GM18502 (cell line): ENCODE results near the gene CDS1.
"Not testable (repeated sequence)": the region's sequence is repeated elsewhere in the genome, so short reads cannot be mapped to it uniquely, and the experiment has no call there.

Experiments used
- ATAC-seq: cut with Tn5 transposase; IDR thresholded peaks from one replicate; pipeline ENCODE4 v1.9.1; 2021; ENCODE audit warnings: mild to moderate bottlenecking; ENCODE audit not compliant: unreplicated experiment, poor library complexity

CDS1 gene

DNA sequence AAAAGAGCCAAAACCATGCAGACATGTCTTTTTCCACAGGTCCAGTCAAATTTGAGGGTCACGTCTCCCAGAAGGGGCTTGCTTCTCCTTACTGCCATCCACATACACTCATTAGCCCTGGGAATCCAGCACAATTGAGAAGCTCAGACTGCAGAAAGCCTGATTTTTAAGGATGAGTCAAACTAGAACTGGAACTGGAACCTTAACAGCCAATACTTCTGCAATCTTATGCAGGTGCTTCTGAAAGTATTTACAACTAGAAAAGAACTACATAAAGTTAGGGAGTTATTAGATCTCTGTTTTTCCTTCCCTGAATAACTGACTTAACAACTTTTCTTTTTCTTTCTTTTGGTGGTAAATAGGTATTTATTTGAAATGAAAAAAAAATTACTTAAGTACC is 86.3 kb downstream of the CDS1 start:
- no peak for ATAC-seq

DNA sequence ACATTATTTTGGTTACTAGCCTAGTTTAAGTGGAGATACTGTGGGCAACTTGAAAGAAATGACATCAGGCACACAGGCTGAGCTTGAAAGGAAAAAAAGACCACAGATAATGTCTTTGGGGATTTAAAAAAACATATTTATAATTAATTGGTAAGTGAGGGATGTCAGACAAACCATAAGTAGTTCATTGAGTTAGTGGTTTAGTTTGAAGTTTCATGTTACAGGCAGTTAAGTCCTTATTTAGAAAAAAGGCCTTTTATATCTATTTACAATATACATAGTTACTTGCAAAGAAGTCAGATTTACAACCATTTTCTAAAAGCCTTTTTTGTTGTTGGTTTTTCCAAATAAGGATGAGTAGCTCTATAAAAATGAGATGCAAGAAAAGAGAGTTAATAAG is 89.2 kb downstream of the CDS1 start:
- ATAC-seq = no peak

DNA sequence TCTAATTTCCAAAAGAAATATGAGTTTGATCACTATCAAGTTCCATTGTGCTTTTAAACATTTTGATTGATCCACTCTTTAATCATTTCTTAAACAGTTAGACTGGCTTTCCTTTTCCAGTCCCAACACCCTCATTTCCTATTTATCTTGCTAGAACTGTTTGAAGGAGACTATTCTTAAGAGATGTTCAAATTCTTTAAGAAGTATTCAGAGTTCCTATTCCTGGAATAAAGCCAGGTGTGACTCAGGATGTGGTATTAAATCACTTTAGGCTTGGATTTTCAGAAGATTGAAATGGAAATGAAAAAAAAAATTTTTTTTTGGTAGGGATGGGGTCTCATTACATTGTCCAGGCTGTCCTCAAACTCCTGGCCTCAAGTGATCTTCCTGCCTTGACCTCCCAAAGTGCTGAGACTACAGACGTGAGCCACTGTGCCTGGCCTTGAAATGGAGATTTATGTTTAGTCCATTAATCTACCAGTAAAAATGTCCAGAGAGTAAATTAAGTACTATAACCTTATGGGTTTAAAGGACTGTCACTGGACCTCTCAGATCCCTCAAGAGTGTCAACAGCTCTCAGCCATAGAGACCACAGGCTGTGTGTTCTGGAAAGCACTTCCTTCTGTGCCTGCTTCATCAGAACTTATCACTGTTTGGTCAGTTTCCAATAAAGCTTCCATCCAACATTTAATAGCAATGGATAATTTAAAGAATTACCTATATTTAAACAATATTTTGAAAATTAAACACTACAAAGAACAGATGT is 90.7 kb downstream of the CDS1 start:
- no peak for ATAC-seq

DNA sequence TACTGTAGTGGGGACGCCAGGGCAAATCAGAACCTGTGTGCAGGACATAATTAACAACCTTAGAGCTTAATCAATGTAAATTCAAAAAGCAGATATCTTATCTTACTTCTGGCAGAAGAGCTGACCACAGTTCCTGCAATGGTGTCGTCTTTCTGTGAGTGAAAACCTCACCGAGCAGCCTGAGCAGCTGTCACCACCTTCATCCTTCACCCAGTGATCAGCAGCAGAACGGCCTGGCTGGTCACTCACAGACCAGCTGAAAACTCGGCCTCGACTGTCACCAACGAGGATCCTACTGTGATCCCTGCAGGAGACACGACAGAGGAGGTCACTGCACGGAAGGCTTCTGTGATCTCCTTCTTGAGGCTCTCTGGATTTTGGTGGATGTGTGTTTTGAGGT is 94.2 kb downstream of the CDS1 start:
- ATAC-seq = no peak

GRCh38 chr4:84677995-84678394 is 95.1 kb downstream of the CDS1 start:
- ATAC-seq = no peak

- ATAC-seq = no peak
Measured at GRCh38 chr4:84678976-84679744, 96.2 kb downstream of the CDS1 start.

DNA sequence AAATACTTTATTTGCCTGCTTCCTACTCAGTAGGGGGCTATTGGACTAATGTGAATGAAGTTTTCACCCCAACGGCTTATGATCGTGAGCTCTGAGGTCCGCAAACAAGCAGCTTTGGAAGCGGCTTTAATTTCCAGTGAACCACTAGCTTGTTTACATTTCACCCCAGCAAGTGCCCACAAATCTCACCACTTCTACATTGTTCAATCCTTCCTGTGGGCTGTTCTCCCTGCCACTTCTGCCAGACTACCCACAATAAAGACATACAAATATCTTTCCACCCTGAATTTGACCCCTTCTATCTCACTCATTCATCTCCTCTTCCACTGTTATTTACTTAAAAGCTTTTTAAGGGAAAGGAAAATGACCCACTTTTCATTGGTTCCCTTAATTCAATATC is 98.0 kb downstream of the CDS1 start:
- no peak for ATAC-seq

GRCh38 chr4:84681486-84682274 is 98.8 kb downstream of the CDS1 start:
- ATAC-seq = no peak

DNA sequence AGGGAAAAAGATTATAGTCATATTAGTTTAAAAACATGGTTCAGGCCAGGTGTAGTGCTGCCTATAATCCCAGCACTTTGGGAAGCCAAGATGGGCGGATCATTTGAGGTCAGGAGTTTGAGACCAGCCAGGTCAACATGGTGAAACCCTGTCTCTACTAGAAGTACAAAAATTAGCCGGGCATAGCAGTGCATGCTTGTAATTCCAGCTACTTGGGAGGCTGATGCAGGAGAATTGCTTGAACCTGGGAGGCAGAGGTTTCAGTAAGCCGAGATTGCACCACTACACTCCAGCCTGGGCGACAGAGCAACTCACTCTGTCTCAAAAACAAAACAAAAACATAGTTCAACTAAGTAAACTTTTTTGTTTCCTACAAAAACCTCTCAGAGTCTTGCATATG is 99.7 kb downstream of the CDS1 start:
- not testable (repeated sequence) for ATAC-seq

GRCh38 chr4:84683064-84683850 is 100.3 kb downstream of the CDS1 start:
- no peak for ATAC-seq

GRCh38 chr4:84684361-84684760 is 101.4 kb downstream of the CDS1 start:
- no peak for ATAC-seq

- no peak for ATAC-seq
Measured at GRCh38 chr4:84685105-84685504, 102.2 kb downstream of the CDS1 start.

DNA sequence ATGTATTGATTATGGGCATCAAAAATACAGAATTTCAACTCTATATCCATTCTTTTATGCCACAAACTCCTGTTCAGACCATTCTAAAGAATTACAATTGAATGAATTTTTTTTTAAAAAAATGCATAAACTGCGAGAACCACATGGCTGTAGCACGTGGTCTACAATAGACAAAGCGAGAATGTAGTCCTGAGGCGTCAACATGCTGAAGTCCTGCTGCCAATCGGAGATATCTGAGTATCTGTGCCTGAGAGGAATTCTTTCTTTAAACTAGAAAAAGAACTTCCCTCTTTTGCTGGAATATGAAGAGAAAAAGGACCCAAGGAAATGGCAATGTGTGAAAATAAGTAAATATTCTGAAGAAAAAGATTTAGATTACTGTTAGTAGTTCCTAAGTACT is 105.7 kb downstream of the CDS1 start:
- no peak for ATAC-seq

- no peak for ATAC-seq
Measured at GRCh38 chr4:84689197-84689596, 106.3 kb downstream of the CDS1 start.

DNA sequence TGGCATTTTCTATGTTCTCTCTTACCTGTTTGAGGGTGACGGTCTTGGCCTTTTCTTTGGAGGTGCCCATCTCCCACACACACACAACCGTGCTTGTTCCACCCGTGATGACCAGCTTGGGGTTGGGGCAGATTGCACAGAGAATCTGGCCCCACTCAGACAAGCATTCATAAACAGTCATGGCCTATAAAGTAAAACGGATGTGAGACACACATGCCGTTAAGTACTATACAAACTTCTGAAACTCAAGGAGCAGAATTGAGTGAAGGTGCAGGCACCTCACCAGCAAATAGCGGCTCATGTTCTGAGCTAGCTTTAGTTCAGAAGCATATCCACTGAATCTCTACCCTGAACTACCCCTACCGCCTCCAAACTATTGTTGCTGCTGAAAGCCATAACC is 107.6 kb downstream of the CDS1 start:
- ATAC-seq = no peak

GRCh38 chr4:84691170-84691691 is 108.3 kb downstream of the CDS1 start:
- ATAC-seq = peak; percentile 51

GRCh38 chr4:84691800-84692199 is 108.9 kb downstream of the CDS1 start:
- no peak for ATAC-seq

DNA sequence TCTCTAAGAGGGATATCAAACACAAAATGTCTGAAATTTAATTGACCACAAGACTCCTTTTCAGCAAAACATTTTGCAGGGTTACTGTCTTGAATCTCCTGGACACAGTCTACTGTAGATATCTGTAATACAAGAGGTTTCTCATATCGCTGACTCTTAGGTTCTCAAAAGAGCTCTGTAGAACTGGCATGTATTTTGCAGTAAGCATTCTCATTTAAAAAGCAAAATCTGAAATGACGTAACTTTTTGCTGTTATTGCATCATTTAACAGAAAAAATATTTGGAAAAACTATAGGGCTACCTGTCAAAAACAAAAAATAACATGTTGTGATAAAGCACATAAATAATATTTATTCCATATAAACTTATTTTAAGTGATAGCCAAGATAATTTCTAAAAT is 114.2 kb downstream of the CDS1 start:
- no peak for ATAC-seq

DNA sequence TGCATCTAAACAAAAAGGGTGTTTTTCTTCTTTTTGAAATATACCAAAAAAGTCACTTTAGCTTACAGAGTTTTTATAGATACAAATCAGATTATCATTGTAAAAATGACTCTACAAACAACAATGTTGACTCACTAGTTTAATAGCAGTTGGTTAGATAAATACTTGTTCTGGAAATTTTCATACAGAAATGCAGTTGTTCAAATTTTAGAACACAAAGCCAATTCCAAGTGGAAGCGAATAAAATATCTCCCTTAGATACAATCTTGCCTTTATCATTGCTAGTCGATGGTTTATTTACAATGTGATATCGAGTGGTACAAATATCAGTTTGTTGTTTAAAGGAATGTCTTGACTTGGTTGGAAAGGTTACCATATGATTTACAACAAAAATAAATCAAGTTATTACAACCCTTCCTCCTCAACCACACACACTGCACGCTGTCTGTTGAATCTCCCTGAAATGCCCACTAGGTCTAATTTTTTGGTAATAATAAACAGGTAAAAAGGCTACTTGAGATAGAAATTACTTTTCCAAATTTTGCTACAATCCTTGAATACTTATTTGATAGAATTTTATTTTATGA is 114.8 kb downstream of the CDS1 start:
- no peak for ATAC-seq
